NCI-H187 treated with DMSO at 0.1 percent for 48 hours (cell line): ENCODE measurements around the gene CLSTN2.

Experiments used
- DNase-seq: peaks from one replicate; lab custom pipeline; 2025; lab: John Stamatoyannopoulos, UW

CLSTN2 gene

GRCh38 chr3:140187028-140187427, 252.0 kb downstream of the CLSTN2 start:
- no peak for DNase-seq

- DNase-seq: no peak
These were observed 252.8 kb downstream of the CLSTN2 start for GRCh38 chr3:140187656-140188221.

GRCh38 chr3:140188285-140188684, 253.3 kb downstream of the CLSTN2 start:
- no peak for DNase-seq

GRCh38 chr3:140189267-140189666, 254.3 kb downstream of the CLSTN2 start:
- no peak for DNase-seq

GRCh38 chr3:140189976-140190375, 255.0 kb downstream of the CLSTN2 start:
- no peak for DNase-seq

GRCh38 chr3:140196970-140197369, 262.0 kb downstream of the CLSTN2 start:
- DNase-seq: no peak

- DNase-seq: no peak
These were observed 263.3 kb downstream of the CLSTN2 start for GRCh38 chr3:140198242-140198641.

- no peak for DNase-seq
These were observed 264.0 kb downstream of the CLSTN2 start for GRCh38 chr3:140199008-140199407.

- no peak for DNase-seq
These were observed 264.8 kb downstream of the CLSTN2 start for GRCh38 chr3:140199743-140200142.

- DNase-seq: peak; percentile 57
These were observed 268.5 kb downstream of the CLSTN2 start for GRCh38 chr3:140203510-140203909.

- no peak for DNase-seq
These were observed 269.4 kb downstream of the CLSTN2 start for GRCh38 chr3:140204271-140204984.

- no peak for DNase-seq
These were observed 270.6 kb downstream of the CLSTN2 start for GRCh38 chr3:140205598-140205997.

- DNase-seq: peak; percentile 83
These were observed 271.4 kb downstream of the CLSTN2 start for GRCh38 chr3:140206196-140207040.

GRCh38 chr3:140207541-140207940, 272.6 kb downstream of the CLSTN2 start:
- no peak for DNase-seq

- DNase-seq: no peak
These were observed 281.3 kb downstream of the CLSTN2 start for GRCh38 chr3:140216249-140216648.

- DNase-seq: no peak
These were observed 284.3 kb downstream of the CLSTN2 start for GRCh38 chr3:140219291-140219690.

- DNase-seq: no peak
These were observed 285.0 kb downstream of the CLSTN2 start for GRCh38 chr3:140219923-140220452.

- DNase-seq: no peak
These were observed 288.2 kb downstream of the CLSTN2 start for GRCh38 chr3:140223197-140223596.

GRCh38 chr3:140223631-140224030, 288.6 kb downstream of the CLSTN2 start:
- DNase-seq: no peak

- DNase-seq: no peak
These were observed 289.3 kb downstream of the CLSTN2 start for GRCh38 chr3:140224307-140224706.

- no peak for DNase-seq
These were observed 291.0 kb downstream of the CLSTN2 start for GRCh38 chr3:140225996-140226395.

- DNase-seq: no peak
These were observed 298.7 kb downstream of the CLSTN2 start for GRCh38 chr3:140233702-140234101.

GRCh38 chr3:140234256-140234655, 299.3 kb downstream of the CLSTN2 start:
- no peak for DNase-seq
